Testis (tissue), 2 donors: ENCODE measurements around the gene ABCB11.

Experiments used
- POLR2A ChIP-seq: fragments of 450-650 bp; IDR thresholded peaks from one replicate; pipeline ENCODE4 v1.6.1; 2017; ENCODE audit warnings: antibody characterized with exemption, mild to moderate bottlenecking, moderate library complexity
- TF ChIP-seq, protein P1 (sequence below), 3 experiments: fragments of 450-650 bp in 2 of 3; fragments of 200-600 bp in 1 of 3; sonication (generic) in 1 of 3; IDR thresholded peaks; one replicate each; pipeline ENCODE4 v1.5.1; 2016 to 2019; ENCODE audit warnings: antibody characterized with exemption in 3 of 3, mild to moderate bottlenecking in 2 of 3, moderate library complexity in 1 of 3

DNA sequence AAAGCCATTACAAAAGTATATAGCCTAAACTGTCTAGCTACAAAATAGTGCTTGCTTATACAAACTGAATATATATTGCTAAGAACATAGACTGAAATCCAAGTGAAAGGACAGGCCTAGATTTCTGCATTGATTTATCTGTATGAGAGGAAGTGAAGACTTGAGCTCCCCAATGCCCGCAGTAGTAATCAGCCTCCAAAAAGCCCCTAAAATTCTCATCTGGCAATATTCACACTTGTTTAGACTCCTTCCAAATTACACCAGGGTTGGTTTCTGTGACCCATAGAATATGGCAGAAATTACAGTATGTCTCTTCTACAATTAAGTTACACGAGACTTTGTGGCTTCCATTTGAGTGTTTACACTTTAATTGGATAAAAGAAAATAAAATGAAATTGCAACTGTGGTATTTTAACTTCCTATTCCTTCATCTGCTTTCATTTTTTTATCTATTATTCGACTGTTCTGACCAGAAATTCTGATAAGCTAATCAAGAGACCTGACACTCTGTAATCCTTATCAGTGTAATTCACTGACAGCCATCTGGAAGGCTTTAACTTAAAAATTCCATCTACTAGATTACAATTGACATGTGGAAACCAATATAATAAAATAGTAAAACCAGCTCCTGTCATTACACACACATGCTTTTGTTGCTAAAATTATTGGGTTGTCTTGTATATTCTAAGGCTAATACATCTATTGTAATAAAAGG is 21.1 kb downstream of the ABCB11 start:
- TF ChIP-seq, protein P1, sequence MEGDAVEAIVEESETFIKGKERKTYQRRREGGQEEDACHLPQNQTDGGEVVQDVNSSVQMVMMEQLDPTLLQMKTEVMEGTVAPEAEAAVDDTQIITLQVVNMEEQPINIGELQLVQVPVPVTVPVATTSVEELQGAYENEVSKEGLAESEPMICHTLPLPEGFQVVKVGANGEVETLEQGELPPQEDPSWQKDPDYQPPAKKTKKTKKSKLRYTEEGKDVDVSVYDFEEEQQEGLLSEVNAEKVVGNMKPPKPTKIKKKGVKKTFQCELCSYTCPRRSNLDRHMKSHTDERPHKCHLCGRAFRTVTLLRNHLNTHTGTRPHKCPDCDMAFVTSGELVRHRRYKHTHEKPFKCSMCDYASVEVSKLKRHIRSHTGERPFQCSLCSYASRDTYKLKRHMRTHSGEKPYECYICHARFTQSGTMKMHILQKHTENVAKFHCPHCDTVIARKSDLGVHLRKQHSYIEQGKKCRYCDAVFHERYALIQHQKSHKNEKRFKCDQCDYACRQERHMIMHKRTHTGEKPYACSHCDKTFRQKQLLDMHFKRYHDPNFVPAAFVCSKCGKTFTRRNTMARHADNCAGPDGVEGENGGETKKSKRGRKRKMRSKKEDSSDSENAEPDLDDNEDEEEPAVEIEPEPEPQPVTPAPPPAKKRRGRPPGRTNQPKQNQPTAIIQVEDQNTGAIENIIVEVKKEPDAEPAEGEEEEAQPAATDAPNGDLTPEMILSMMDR (IDR thresholded peaks at IDR 0.05): no peak
- TF ChIP-seq POLR2A: no peak
